Liver (tissue), 3 donors: ENCODE data around the gene PDE4B.

Experiments used
- RAD21 ChIP-seq, 2 donors: IDR thresholded peaks; 2 replicates each; pipeline ENCODE4 v1.6.1; 2016; ENCODE audit warnings: antibody characterized with exemption in 2 of 2, mild to moderate bottlenecking in 2 of 2
- RXRA ChIP-seq, 2 donors: IDR thresholded peaks; 2 replicates each; pipeline ENCODE4 v1.6.1; 2017 to 2018; ENCODE audit warnings: antibody characterized with exemption in 2 of 2, mild to moderate bottlenecking in 1 of 2
- TAF1 ChIP-seq: conservative IDR thresholded peaks from 2 replicates; pipeline ENCODE4 v1.6.1; 2016; ENCODE audit warnings: antibody characterized with exemption, mild to moderate bottlenecking
- TF ChIP-seq, protein P1 (sequence below): fragments of 150-350 bp; IDR thresholded peaks from 2 replicates; pipeline ENCODE4 v1.5.1; 2017; ENCODE audit warnings: improper control_type of control experiment, low read depth, low read length; ENCODE audit not compliant: missing input control
- TF ChIP-seq, protein P2 (sequence below): IDR thresholded peaks from 2 replicates; pipeline ENCODE4 v1.6.1; 2016; ENCODE audit warnings: antibody characterized with exemption
- TF ChIP-seq, protein P3 (sequence below): IDR thresholded peaks from 2 replicates; pipeline ENCODE4 v1.6.1; 2016; ENCODE audit warnings: antibody characterized with exemption
- donor health status: healthy.
- donor health status: healthy.

DNA sequence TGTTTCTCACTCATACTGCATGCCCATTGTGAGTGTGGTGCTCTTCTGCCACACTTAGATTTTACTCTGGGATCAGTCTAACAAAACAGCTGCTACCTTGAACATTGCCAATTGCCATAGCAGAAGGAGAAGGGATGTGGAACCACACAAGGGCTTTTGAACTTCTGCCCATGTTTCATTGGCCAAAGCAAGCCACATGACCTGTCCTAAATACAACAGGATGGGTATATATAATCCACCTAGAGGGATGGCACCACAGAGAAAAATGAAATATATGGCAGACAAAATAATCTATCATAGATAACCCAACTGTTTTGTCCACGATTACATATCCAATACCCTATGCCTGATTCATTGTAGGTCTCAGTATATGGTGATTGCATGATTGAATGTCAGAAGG lies 26.3 kb downstream of the PDE4B start:
- TF ChIP-seq, protein P1, sequence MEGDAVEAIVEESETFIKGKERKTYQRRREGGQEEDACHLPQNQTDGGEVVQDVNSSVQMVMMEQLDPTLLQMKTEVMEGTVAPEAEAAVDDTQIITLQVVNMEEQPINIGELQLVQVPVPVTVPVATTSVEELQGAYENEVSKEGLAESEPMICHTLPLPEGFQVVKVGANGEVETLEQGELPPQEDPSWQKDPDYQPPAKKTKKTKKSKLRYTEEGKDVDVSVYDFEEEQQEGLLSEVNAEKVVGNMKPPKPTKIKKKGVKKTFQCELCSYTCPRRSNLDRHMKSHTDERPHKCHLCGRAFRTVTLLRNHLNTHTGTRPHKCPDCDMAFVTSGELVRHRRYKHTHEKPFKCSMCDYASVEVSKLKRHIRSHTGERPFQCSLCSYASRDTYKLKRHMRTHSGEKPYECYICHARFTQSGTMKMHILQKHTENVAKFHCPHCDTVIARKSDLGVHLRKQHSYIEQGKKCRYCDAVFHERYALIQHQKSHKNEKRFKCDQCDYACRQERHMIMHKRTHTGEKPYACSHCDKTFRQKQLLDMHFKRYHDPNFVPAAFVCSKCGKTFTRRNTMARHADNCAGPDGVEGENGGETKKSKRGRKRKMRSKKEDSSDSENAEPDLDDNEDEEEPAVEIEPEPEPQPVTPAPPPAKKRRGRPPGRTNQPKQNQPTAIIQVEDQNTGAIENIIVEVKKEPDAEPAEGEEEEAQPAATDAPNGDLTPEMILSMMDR, result no peak
- TF ChIP-seq RAD21 (IDR thresholded peaks at IDR 0.05), result no peak
- TF ChIP-seq RXRA (IDR thresholded peaks at IDR 0.05), result no peak
- TF ChIP-seq, protein P2, sequence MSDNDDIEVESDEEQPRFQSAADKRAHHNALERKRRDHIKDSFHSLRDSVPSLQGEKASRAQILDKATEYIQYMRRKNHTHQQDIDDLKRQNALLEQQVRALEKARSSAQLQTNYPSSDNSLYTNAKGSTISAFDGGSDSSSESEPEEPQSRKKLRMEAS, result no peak
- TF ChIP-seq, protein P3, sequence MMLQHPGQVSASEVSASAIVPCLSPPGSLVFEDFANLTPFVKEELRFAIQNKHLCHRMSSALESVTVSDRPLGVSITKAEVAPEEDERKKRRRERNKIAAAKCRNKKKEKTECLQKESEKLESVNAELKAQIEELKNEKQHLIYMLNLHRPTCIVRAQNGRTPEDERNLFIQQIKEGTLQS, result no peak
- TF ChIP-seq TAF1, result no peak
